Endodermal cell (in vitro differentiated cells): ENCODE data around the gene GLIS1. TPM values are rescaled to one million over a fixed set of nuclear protein-coding genes. Genes with fewer than 3 reads are reported as not detected.

ENCODE experiments used
- DNase-seq: peaks from one replicate; pipeline ENCODE4 v3.0.0-alpha.2; 2017
- H3K27ac ChIP-seq: 2 replicates; pipeline ENCODE4 v1.5.1; 2013; ENCODE audit warnings: mild to moderate bottlenecking, low read depth, low read length, moderate library complexity
- H3K27me3 ChIP-seq: 2 replicates; pipeline ENCODE4 v1.6.1; 2013; ENCODE audit warnings: mild to moderate bottlenecking, low read length, moderate library complexity; ENCODE audit not compliant: insufficient read depth, control insufficient read depth, poor library complexity, severe bottlenecking
- H3K36me3 ChIP-seq: 2 replicates; pipeline ENCODE4 v1.7.0; 2013; ENCODE audit warnings: mild to moderate bottlenecking, low read length, moderate library complexity; ENCODE audit not compliant: control insufficient read depth, insufficient read depth
- H3K4me1 ChIP-seq: one replicate; pipeline ENCODE4 v1.7.0; 2013; ENCODE audit warnings: low read length; ENCODE audit not compliant: control insufficient read depth, insufficient read depth
- H3K4me3 ChIP-seq: 2 replicates; pipeline ENCODE4 v1.5.1; 2013; ENCODE audit warnings: mild to moderate bottlenecking, low read length, moderate library complexity
- H3K9ac ChIP-seq: 2 replicates; pipeline ENCODE4 v1.6.1; 2013; ENCODE audit warnings: mild to moderate bottlenecking, low read length, moderate library complexity; ENCODE audit not compliant: poor library complexity, severe bottlenecking; ENCODE audit errors: extremely low read depth
- H3K9me3 ChIP-seq: 2 replicates; pipeline ENCODE4 v1.6.1; 2013; ENCODE audit warnings: mild to moderate bottlenecking, low read length, moderate library complexity; ENCODE audit not compliant: control insufficient read depth
- H3K27ac Mint-ChIP-seq: 2 replicates; pipeline ENCODE4 v1.8.0; 2020; ENCODE audit warnings: mixed read lengths
- H3K27me3 Mint-ChIP-seq: 2 replicates; pipeline ENCODE4 v1.8.0; 2021; ENCODE audit warnings: mild to moderate bottlenecking, mixed read lengths; ENCODE audit not compliant: insufficient read depth
- H3K36me3 Mint-ChIP-seq: 2 replicates; pipeline ENCODE4 v1.8.0; 2020; ENCODE audit warnings: low read depth, mixed read lengths
- H3K4me1 Mint-ChIP-seq: 2 replicates; pipeline ENCODE4 v1.8.0; 2020; ENCODE audit warnings: mixed read lengths
- H3K4me3 Mint-ChIP-seq: 2 replicates; pipeline ENCODE4 v1.8.0; 2020; ENCODE audit warnings: mild to moderate bottlenecking, moderate library complexity, mixed read lengths
- H3K9me3 Mint-ChIP-seq: 2 replicates; pipeline ENCODE4 v1.8.0; 2020; ENCODE audit warnings: mild to moderate bottlenecking, mixed read lengths
- CTCF ChIP-seq: fragments of 200-600 bp; sonication (generic); conservative IDR thresholded peaks from 2 replicates; pipeline ENCODE4 v1.5.0; 2021; ENCODE audit warnings: antibody characterized with exemption, mild to moderate bottlenecking
- WGBS, 2 experiments: methylation state at CpG; one replicate each; pipeline versions ENCODE4 v1.1.5 to v1.1.7; 2013; ENCODE audit warnings: missing lambda C conversion rate in 2 of 2, mixed read lengths in 1 of 2; ENCODE audit not compliant: insufficient coverage in 1 of 2, insufficient read length in 1 of 2; 5-methylcytosine and 5-hydroxymethylcytosine counted together
- total RNA-seq, 2 donors: library from RNA; stranded (reverse); fragmentation: NEBNext Ultra II Directional in 1 of 2; extraction: Animal tissue kit (Norgen Biotek cat#: 25700) in 1 of 2; gene quantifications; 2 replicates in 1 of 2; 3 replicates in 1 of 2; pipeline ENCODE4 v1.2.1, GENCODE V29; 2021

Gene GLIS1
- total RNA-seq, 2 donors from 2014 or later, result 2.1 to 3.9 TPM

DNA sequence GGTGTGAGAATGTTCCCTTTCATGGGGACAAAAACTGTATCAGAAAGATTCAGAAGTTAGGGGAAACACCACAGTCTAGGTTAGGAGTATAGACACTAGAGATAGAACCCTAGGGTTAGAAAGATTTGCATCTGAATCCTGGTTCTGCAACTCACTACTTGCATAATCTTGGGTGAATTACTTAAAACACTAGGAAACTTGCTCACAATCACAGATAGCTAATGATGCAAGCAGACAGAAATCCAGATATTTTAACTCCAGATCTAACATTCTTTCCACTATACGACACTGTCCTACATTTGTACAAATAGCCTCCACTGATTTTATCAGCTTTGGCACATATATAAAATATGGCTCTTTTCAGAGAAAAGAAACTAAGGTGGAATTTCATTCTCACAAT, 30.8 kb upstream of the GLIS1 start:
- H3K27ac Mint-ChIP-seq, result no peak overlapping the region
- H3K27me3 Mint-ChIP-seq, result no peaks in the 10 kb centered on the region
- H3K9me3 ChIP-seq, result no peaks in the 10 kb centered on the region
- peaks cover 19% of the 10 kb centered on the region for H3K36me3 Mint-ChIP-seq
- H3K4me1 Mint-ChIP-seq, result peaks cover 24% of the 10 kb centered on the region
- 100% methylated on average over 1 of the region's 1 CpG; no CpG with 5 or more reads in 1 of the 2 experiments for WGBS, 2 experiments
- no peak for DNase-seq
- no peaks in the 10 kb centered on the region for H3K27me3 ChIP-seq
- H3K27ac ChIP-seq, result no peak overlapping the region
- H3K9ac ChIP-seq, result no peak overlapping the region
- no peak overlapping the region for H3K4me3 Mint-ChIP-seq
- no peak overlapping the region for H3K4me3 ChIP-seq
- H3K36me3 ChIP-seq, result peaks cover 31% of the 10 kb centered on the region
- H3K9me3 Mint-ChIP-seq, result no peaks in the 10 kb centered on the region
- H3K4me1 ChIP-seq, result peaks cover 4% of the 10 kb centered on the region
- TF ChIP-seq CTCF, result no peak

DNA sequence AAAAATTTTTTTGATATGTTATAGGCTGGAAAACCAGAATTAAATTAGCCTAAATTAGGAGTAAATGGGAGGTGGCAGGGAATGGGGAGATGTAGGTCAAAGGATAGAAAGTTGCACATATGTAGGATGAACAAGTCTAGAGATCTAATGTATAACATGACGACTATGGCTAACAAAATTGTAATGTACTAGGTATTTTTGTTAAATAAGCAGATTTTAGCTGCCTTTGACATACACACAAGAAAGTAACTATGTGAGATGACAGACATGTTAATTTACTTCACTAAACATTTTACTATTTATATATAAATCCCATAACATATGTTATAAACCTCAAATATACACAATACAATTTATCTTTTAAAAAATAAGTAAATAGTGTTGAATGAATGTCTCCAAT, 30.2 kb upstream of the GLIS1 start:
- H3K9me3 Mint-ChIP-seq, result no peaks in the 10 kb centered on the region
- WGBS, 2 experiments, result 88% methylated on average over 1 of the region's 1 CpG; no CpG with 5 or more reads in 1 of the 2 experiments
- H3K4me3 Mint-ChIP-seq, result no peak overlapping the region
- peaks cover 4% of the 10 kb centered on the region for H3K4me1 ChIP-seq
- DNase-seq, result no peak
- H3K36me3 ChIP-seq, result peaks cover 31% of the 10 kb centered on the region
- peaks cover 19% of the 10 kb centered on the region for H3K36me3 Mint-ChIP-seq
- H3K9ac ChIP-seq, result no peak overlapping the region
- peaks cover 24% of the 10 kb centered on the region for H3K4me1 Mint-ChIP-seq
- no peaks in the 10 kb centered on the region for H3K27me3 ChIP-seq
- no peaks in the 10 kb centered on the region for H3K9me3 ChIP-seq
- no peak overlapping the region for H3K27ac ChIP-seq
- TF ChIP-seq CTCF, result no peak
- no peaks in the 10 kb centered on the region for H3K27me3 Mint-ChIP-seq
- no peak overlapping the region for H3K4me3 ChIP-seq
- H3K27ac Mint-ChIP-seq, result no peak overlapping the region

- H3K4me1 ChIP-seq, result peaks cover 4% of the 10 kb centered on the region
- H3K36me3 ChIP-seq, result peaks cover 27% of the 10 kb centered on the region
- Mint-ChIP-seq H3K9me3 (peaks cover 2% of the 10 kb centered on the region), H3K27ac (no peak overlapping the region), H3K4me3 (no peak overlapping the region), H3K36me3 (peaks cover 18% of the 10 kb centered on the region), H3K4me1 (peaks cover 20% of the 10 kb centered on the region), H3K27me3 (no peaks in the 10 kb centered on the region)
- no peak for DNase-seq
- no peak overlapping the region for H3K27ac ChIP-seq
- 91 to 93% methylated on average over 2 to 3 of the region's 3 CpGs for WGBS, 2 experiments
- H3K4me3 ChIP-seq, result no peak overlapping the region
- H3K27me3 ChIP-seq, result no peaks in the 10 kb centered on the region
- H3K9me3 ChIP-seq, result no peaks in the 10 kb centered on the region
- no peak for TF ChIP-seq CTCF
- no peak overlapping the region for H3K9ac ChIP-seq
These were observed 28.0 kb upstream of the GLIS1 start for GRCh38 chr1:53766831-53767405.
